WTC11 (cell line): ENCODE data around the gene DOCK7. TPM values are rescaled to one million over a fixed set of nuclear protein-coding genes. Genes with fewer than 3 reads are reported as not detected.

Source experiments
- ATAC-seq: fragments of 200-7000 bp; cut with Tn5 transposase; 2 replicates; pipeline ENCODE4 v1.10.0; 2021; ENCODE audit warnings: mild to moderate bottlenecking, moderate library complexity
- CTCF ChIA-PET: fragments of 300-600 bp; sonication (Branson Sonifier 250); formaldehyde crosslinking; loops from one replicate; lab custom pipeline; 2021; ENCODE audit warnings: antibody characterized with exemption; lab: Charles Lee
- POLR2A ChIA-PET: fragments of 350-600 bp; sonication (Branson Sonifier 250); formaldehyde crosslinking; loops from one replicate; lab custom pipeline; 2021; ENCODE audit warnings: antibody characterized with exemption; lab: Charles Lee
- DNase-seq: peaks from one replicate; pipeline ENCODE4 v3.0.0; 2021; ENCODE audit warnings: low spot score
- H3K27ac Mint-ChIP-seq: 2 replicates; pipeline ENCODE4 v1.8.0; 2021; ENCODE audit warnings: mixed read lengths
- H3K27me3 Mint-ChIP-seq: 2 replicates; pipeline ENCODE4 v1.8.0; 2021; ENCODE audit warnings: low read depth, mild to moderate bottlenecking, moderate library complexity, mixed read lengths
- H3K36me3 Mint-ChIP-seq: 2 replicates; pipeline ENCODE4 v1.8.0; 2021; ENCODE audit warnings: mixed read lengths
- H3K4me1 Mint-ChIP-seq: 2 replicates; pipeline ENCODE4 v1.8.0; 2022; ENCODE audit warnings: mixed read lengths
- H3K4me3 Mint-ChIP-seq: 2 replicates; pipeline ENCODE4 v1.8.0; 2021; ENCODE audit warnings: mild to moderate bottlenecking, moderate library complexity, mixed read lengths
- H3K9me3 Mint-ChIP-seq: 2 replicates; pipeline ENCODE4 v1.8.0; 2021; ENCODE audit warnings: mixed read lengths
- CREB1 ChIP-seq: sonication (generic); formaldehyde crosslinking; IDR thresholded peaks from 2 replicates; pipeline ENCODE4 v1.8.0; 2023; ENCODE audit warnings: mild to moderate bottlenecking, missing genetic modification reagents
- ELF4 ChIP-seq: sonication (generic); formaldehyde crosslinking; IDR thresholded peaks from 2 replicates; pipeline ENCODE4 v1.8.1; 2022; ENCODE audit warnings: low read depth, mild to moderate bottlenecking, moderate library complexity, missing genetic modification reagents
- EMX1 ChIP-seq: fragments of 250-450 bp; sonication (Bioruptor Pico); IDR thresholded peaks from 2 replicates; pipeline ENCODE4 v1.8.0; 2021; ENCODE audit warnings: mild to moderate bottlenecking
- GABPB1 ChIP-seq: sonication (generic); formaldehyde crosslinking; IDR thresholded peaks from 2 replicates; pipeline ENCODE4 v1.8.1; 2023; ENCODE audit warnings: mild to moderate bottlenecking, missing genetic modification reagents
- MXD4 ChIP-seq: fragments of 250-450 bp; sonication (Bioruptor Pico); IDR thresholded peaks from 2 replicates; pipeline ENCODE4 v1.8.0; 2021; ENCODE audit warnings: mild to moderate bottlenecking, moderate library complexity, borderline replicate concordance
- PRRX2 ChIP-seq: fragments of 250-450 bp; sonication (Bioruptor Pico); IDR thresholded peaks from 2 replicates; pipeline ENCODE4 v1.8.0; 2021; ENCODE audit warnings: mild to moderate bottlenecking
- ZBTB21 ChIP-seq: sonication (generic); formaldehyde crosslinking; IDR thresholded peaks from 2 replicates; pipeline ENCODE4 v1.8.1; 2023; ENCODE audit warnings: mild to moderate bottlenecking, missing genetic modification reagents, borderline replicate concordance
- ZNF121 ChIP-seq: sonication (generic); formaldehyde crosslinking; IDR thresholded peaks from 2 replicates; pipeline ENCODE4 v1.8.0; 2023; ENCODE audit warnings: missing genetic modification reagents
- ZNF263 ChIP-seq: sonication (generic); formaldehyde crosslinking; IDR thresholded peaks from 2 replicates; pipeline ENCODE4 v1.8.1; 2022; ENCODE audit warnings: low read depth, mild to moderate bottlenecking, moderate library complexity, missing genetic modification reagents
- ZNF317 ChIP-seq: sonication (generic); formaldehyde crosslinking; IDR thresholded peaks from 2 replicates; pipeline ENCODE4 v1.8.1; 2023; ENCODE audit warnings: low read depth, mild to moderate bottlenecking, moderate library complexity, missing genetic modification reagents, borderline replicate concordance
- total RNA-seq: library from RNA; stranded (reverse); gene quantifications from 3 replicates; pipeline ENCODE4 v1.2.3, GENCODE V29; 2021
- TF ChIP-seq, protein P1 (sequence below): sonication (generic); formaldehyde crosslinking; IDR thresholded peaks from 2 replicates; pipeline ENCODE4 v1.8.1; 2023; ENCODE audit warnings: mild to moderate bottlenecking, missing genetic modification reagents, borderline replicate concordance
- TF ChIP-seq, protein P2 (sequence below): sonication (generic); formaldehyde crosslinking; IDR thresholded peaks from 2 replicates; pipeline ENCODE4 v1.8.1; 2022; ENCODE audit warnings: mild to moderate bottlenecking, moderate library complexity, missing genetic modification reagents

Gene DOCK7
- total RNA-seq, 1 experiment from 2014 or later: 34.2 TPM

DNA sequence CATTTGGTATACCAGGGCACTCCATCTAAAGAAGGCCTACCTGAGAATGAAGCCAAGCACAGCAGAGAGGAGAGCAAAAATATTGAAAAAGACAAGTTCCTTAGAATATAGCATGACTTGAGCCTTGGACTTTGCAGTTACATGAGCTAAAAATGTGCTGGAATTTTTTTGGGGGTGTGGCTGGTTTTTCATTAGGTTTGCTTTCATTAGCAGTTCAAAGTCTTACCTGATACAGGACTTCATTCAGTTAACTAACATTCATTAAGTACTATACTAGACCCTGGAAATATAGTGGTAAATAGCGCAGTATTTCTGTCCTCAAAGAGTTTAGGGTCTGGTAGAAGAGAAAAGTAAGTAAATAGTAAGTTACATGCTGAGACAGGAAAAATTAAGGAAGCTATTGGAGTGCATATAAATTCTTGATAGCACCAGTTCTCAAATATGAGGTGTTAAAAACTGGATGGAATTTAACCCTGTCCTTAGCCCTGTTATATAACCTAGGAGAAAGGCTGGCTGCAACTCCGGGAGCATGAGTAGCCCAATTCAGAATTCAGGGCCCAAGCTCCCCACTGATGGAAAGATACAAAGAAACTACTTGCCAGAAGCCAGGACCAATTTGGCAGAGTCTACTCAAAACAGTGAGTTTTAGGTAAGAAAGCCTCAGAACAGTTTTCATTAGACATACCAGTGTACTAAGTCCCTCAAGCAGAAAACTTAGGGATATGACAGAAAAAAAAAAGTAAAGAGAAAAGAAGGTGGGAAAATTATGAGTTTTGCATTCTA is 3.1 kb upstream of the DOCK7 start:
- POLR2A ChIA-PET: interaction anchor here (0.6 kb wide), 1 partner anchor 437 kb away, joined by 6 read pairs; no protein-coding TSS in a partner anchor
- CTCF ChIA-PET: interaction anchor here (1.1 kb wide), 1 partner anchor 183 kb away, joined by 3 read pairs; no protein-coding TSS in a partner anchor
- no peak overlapping the region for H3K27ac Mint-ChIP-seq

DNA sequence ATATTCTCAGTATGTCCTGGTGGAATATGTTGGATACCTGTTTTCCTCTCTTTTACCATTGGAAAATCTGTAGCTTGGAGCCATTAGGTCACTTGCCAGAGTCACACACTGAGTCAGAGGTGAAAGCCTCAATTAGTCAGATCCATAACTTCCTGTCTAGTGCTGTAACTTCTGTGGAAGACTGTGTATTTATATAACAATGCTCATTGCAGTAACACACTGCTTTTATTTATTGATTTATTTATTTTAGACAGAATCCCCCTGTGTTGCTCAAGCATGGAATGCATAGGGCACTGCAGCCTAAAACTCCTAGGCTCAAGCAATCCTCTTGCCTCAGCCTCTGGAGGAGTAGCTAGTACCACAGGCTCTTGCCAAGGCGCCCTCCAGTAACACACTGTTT is 1.3 kb upstream of the DOCK7 start:
- Mint-ChIP-seq H3K4me1 (peaks cover 30% of the 10 kb centered on the region), H3K27ac (no peak overlapping the region), H3K27me3 (no peaks in the 10 kb centered on the region), H3K4me3 (peak overlapping the region; percentile 56), H3K9me3 (peaks cover 3% of the 10 kb centered on the region; the same call in 1 of the 2 replicates), H3K36me3 (peaks cover 7% of the 10 kb centered on the region)
- ATAC-seq (no peak), DNase-seq (no peak)
- TF ChIP-seq GABPB1 (CRISPR knock-in tag): peak; percentile 72
- TF ChIP-seq CREB1: no peak
- POLR2A ChIA-PET: no interaction called here
- CTCF ChIA-PET: interaction anchor here (1.0 to 1.2 kb wide), 2 partner anchors 9 to 253 kb away, joined by 3 to 5 read pairs; no protein-coding TSS in a partner anchor

More for the DNA sequence above, 3.1 kb upstream of the DOCK7 start:
- TF ChIP-seq MXD4 (CRISPR knock-in tag) (no peak), PRRX2 (CRISPR knock-in tag) (no peak), ELF4 (CRISPR knock-in tag) (no peak), ZNF263 (CRISPR knock-in tag) (no peak), ZNF317 (CRISPR knock-in tag) (no peak), EMX1 (CRISPR knock-in tag) (no peak)
- TF ChIP-seq, protein P1, sequence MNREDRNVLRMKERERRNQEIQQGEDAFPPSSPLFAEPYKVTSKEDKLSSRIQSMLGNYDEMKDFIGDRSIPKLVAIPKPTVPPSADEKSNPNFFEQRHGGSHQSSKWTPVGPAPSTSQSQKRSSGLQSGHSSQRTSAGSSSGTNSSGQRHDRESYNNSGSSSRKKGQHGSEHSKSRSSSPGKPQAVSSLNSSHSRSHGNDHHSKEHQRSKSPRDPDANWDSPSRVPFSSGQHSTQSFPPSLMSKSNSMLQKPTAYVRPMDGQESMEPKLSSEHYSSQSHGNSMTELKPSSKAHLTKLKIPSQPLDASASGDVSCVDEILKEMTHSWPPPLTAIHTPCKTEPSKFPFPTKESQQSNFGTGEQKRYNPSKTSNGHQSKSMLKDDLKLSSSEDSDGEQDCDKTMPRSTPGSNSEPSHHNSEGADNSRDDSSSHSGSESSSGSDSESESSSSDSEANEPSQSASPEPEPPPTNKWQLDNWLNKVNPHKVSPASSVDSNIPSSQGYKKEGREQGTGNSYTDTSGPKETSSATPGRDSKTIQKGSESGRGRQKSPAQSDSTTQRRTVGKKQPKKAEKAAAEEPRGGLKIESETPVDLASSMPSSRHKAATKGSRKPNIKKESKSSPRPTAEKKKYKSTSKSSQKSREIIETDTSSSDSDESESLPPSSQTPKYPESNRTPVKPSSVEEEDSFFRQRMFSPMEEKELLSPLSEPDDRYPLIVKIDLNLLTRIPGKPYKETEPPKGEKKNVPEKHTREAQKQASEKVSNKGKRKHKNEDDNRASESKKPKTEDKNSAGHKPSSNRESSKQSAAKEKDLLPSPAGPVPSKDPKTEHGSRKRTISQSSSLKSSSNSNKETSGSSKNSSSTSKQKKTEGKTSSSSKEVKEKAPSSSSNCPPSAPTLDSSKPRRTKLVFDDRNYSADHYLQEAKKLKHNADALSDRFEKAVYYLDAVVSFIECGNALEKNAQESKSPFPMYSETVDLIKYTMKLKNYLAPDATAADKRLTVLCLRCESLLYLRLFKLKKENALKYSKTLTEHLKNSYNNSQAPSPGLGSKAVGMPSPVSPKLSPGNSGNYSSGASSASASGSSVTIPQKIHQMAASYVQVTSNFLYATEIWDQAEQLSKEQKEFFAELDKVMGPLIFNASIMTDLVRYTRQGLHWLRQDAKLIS (CRISPR knock-in tag): no peak
- TF ChIP-seq, protein P2, sequence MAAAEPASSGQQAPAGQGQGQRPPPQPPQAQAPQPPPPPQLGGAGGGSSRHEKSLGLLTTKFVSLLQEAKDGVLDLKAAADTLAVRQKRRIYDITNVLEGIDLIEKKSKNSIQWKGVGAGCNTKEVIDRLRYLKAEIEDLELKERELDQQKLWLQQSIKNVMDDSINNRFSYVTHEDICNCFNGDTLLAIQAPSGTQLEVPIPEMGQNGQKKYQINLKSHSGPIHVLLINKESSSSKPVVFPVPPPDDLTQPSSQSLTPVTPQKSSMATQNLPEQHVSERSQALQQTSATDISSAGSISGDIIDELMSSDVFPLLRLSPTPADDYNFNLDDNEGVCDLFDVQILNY: no peak
- peaks cover 6% of the 10 kb centered on the region; the same call in 1 of the 2 replicates for H3K9me3 Mint-ChIP-seq
- no peaks in the 10 kb centered on the region for H3K27me3 Mint-ChIP-seq
- H3K4me1 Mint-ChIP-seq: peaks cover 24% of the 10 kb centered on the region
- no peak overlapping the region for H3K4me3 Mint-ChIP-seq
- no peak for DNase-seq
- no peak for ATAC-seq
- peaks cover 9% of the 10 kb centered on the region for H3K36me3 Mint-ChIP-seq

DNA sequence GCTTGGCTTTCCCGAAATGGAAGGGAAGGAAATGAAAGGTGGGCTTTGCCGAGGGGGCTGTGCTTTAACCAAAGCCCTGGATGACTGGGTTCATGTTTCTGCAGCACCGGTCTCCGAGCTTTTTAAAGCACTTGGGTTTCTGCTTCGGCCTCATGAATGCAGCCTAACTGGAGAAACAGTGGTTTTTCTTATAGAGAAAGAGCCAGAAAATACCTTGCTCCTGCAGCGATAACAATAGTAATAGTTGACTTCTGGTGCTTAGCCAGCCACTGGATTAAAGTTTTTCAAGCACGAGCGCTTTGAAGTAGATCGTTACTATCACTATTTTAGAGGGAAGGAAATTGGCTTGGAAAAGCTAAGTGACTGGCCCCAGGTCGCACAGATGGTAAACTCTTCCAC is 500 bp upstream of the DOCK7 start:
- peak overlapping the region; percentile 97 for H3K4me3 Mint-ChIP-seq
- peak; percentile 13; the same call in 1 of the 2 replicates for ATAC-seq
- peak overlapping the region; percentile 99 for H3K27ac Mint-ChIP-seq
- H3K9me3 Mint-ChIP-seq: no peaks in the 10 kb centered on the region
- ChIA-PET POLR2A (no interaction called here), CTCF (interaction anchor here (1.0 to 1.2 kb wide), 4 partner anchors 10 to 253 kb away, joined by 3 to 5 read pairs (median 3); no protein-coding TSS in a partner anchor)
- H3K27me3 Mint-ChIP-seq: no peaks in the 10 kb centered on the region
- TF ChIP-seq ZBTB21 (CRISPR knock-in tag): 0 out of 2 replicates have a peak, but pooled peaks have one; percentile 11
- TF ChIP-seq, protein P1 (CRISPR knock-in tag): 0 out of 2 replicates have a peak, but pooled peaks have one; percentile 7
- no peak for TF ChIP-seq ZNF121 (CRISPR knock-in tag)
- TF ChIP-seq, all 79 proteins: peak for 2
- no peak for DNase-seq
- H3K4me1 Mint-ChIP-seq: peaks cover 30% of the 10 kb centered on the region
- peaks cover 3% of the 10 kb centered on the region; the same call in 1 of the 2 replicates for H3K36me3 Mint-ChIP-seq
